ENCODE results near the gene PRDM5. TPM values are rescaled to one million over a fixed set of nuclear protein-coding genes. Genes with fewer than 3 reads are reported as not detected.
A peak's percentile ranks its signal among the peaks of the same experiment; 100 is the strongest.

Gene PRDM5
- total RNA-seq, 1 donor from 2014 or later: 0.23 TPM

- DNase-seq (ENCODE audit: low spot score) (no peak), ATAC-seq (peak; percentile 75)
Measured at GRCh38 chr4:120718979-120719566, 203.5 kb downstream of the PRDM5 start.

DNA sequence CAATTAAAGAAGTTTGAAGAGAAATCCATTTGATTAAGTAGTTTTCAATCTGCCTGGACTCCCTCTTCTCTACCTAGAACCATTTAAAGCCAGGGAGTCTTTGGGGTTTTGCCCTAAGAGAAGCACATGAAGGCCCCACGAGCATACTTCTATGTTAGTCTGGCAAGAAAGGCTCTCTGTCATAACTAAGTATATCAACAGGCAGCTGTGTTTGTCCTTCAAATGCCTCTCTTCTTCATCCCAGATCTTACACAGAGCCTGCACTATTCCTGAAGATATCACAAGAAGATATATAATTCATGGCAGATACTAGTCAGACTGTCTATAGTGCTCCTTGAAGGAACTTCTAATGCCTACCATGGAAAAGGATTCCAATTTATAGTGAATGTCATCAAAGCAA lies 206.2 kb downstream of the PRDM5 start:
- ATAC-seq (no peak), DNase-seq (ENCODE audit: low spot score) (no peak)

GRCh38 chr4:120714417-120715010 lies 208.0 kb downstream of the PRDM5 start:
- DNase-seq (ENCODE audit: low spot score): no peak
- ATAC-seq: no peak

DNA sequence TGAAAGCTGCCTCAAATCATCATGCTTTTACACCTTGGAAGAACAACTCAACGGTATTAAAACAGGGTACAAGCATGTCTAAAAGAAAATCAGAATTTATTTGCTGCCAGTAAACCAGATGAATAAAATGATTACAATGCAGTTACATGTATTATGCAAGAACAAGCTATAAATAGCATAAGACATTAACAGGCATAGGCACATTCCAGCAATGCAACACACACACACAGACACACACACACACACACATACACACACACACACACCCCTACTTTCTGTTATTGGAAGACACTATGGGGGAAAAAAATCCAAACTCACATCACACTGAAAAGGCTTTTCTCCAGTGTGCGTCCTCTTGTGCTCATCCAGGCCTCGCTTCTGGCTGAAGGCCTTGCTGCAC lies 212.5 kb downstream of the PRDM5 start:
- DNase-seq (ENCODE audit: low spot score) (no peak), ATAC-seq (no peak)

DNA sequence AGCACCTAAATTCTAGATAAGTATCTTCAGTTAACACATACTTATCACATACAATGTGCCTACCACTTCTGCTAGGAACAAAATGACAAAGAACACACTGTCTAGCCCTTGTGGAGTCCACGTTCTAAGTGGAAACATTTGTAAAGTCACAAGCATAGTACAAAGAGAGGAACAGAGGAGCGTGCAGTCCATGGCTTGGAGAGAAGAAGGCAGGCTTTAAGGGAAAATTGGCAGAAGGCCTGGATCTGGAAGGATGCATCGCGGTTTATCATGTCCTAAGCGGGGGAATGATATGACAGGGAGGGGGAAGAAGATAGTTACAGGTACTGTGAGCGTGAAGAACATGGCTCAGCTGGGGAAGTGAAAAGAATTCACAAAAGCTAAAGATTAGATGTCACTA lies 218.0 kb downstream of the PRDM5 start:
- no peak for DNase-seq (ENCODE audit: low spot score)
- no peak for ATAC-seq

- DNase-seq (ENCODE audit: low spot score) (no peak), ATAC-seq (no peak)
Measured at GRCh38 chr4:120703908-120704307, 218.6 kb downstream of the PRDM5 start.

DNA sequence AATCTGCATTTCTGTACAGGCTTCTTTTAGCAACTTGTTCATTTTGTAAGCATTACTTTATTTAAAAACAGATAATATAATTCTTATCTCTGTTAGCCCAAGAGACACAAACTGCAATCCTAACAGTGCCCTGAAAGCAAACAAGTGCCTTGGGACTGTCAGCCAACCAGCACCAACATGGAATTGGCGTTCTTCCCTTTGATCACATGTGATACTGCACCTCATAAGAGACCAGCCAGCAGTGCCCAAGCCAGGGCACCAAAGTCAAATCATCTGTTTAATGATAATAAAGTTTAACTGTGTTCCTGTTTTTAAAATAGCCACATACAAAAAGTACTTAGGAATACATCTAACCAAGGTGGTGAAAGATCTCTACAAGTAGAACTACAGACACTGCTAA lies 223.2 kb downstream of the PRDM5 start:
- ATAC-seq: no peak
- DNase-seq (ENCODE audit: low spot score): no peak

- no peak for ATAC-seq
- DNase-seq (ENCODE audit: low spot score): no peak
Measured at GRCh38 chr4:120694973-120695372, 227.6 kb downstream of the PRDM5 start.

DNA sequence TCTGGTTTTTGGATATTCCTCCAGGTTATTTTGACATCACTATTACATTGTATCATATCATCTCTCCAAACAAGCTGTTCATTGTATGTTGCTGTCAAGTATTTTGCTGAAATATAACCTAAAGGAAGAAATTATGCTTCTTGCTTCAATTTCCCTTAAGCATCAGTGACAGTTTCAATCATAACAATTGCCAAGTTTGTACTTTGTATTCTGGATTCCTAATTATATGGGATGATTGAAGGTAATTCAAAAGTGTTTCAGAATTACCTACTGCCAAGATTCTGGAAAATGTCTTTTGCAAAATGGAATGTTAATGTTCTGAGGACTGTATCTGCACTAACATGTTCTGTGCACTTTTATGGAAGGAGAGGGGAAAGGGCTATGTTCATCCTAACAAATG lies 228.7 kb downstream of the PRDM5 start:
- DNase-seq (ENCODE audit: low spot score) (no peak), ATAC-seq (no peak)

DNA sequence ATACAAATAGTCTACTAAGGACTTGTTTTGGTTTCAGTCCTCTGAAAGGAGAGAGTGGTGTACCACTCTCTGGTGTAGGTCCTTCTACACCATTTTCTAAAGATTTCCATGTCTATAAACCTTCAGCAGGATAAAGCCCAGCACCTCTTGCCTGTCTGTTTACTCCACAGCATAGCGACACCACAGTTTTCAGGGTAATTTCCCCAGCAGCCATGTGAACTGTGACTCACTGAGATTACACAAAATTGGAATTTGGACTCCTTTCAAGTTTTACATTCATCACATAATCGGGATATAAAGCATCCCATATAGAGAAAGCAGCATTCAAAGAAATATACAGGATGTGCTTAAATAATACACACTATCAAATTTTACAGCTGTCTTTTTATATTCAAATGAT lies 229.6 kb downstream of the PRDM5 start:
- ATAC-seq (no peak), DNase-seq (ENCODE audit: low spot score) (no peak)

DNA sequence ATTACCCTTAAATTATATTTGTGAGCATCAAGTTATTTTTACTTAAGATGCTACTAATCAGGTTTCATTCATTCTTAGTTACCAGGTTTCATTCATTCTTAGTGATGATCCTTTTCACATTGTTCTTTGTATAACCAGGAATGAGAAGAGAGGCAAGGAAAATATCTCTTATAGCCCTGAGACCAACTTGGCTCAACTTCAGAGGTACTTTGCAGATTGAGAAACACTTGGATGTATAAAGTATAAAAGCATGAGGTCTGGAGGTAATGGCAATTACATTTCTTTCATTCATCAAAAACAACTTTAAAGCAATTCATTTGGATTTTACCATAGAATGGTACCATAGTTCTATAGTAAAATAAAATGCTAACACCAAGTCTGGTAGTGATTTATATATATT lies 231.0 kb downstream of the PRDM5 start:
- no peak for ATAC-seq
- no peak for DNase-seq (ENCODE audit: low spot score)

GRCh38 chr4:120691106-120691505 lies 231.4 kb downstream of the PRDM5 start:
- ATAC-seq: no peak

GRCh38 chr4:120688791-120689190 lies 233.7 kb downstream of the PRDM5 start:
- ATAC-seq: no peak
- DNase-seq (ENCODE audit: low spot score): no peak

More at GRCh38 chr4:120691106-120691505, 231.4 kb downstream of the PRDM5 start:
- DNase-seq (ENCODE audit: low spot score): no peak

- ATAC-seq (no peak), DNase-seq (ENCODE audit: low spot score) (no peak)
Measured at GRCh38 chr4:120685756-120686278, 236.7 kb downstream of the PRDM5 start.

GRCh38 chr4:120683897-120684540 lies 238.5 kb downstream of the PRDM5 start:
- DNase-seq (ENCODE audit: low spot score): no peak
- no peak for ATAC-seq

DNA sequence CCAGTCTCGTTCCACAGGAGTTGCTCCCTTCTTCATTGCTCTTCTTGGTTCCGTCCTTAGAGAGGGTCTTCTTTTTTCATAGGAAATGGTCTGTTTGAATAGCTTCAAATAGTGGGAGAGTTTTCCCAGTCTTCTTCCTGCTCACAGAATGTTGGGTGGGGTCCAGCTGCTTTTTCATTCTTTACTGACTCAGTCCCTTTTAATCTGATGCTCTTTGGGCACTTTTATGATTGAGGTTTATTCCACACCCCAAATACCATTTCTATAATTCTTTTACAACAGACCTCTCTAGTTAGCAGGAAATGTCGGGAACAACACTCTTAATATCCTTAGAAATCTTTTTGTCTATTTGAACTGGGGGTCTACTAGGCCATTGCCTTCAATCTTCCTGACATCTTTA lies 239.5 kb downstream of the PRDM5 start:
- DNase-seq (ENCODE audit: low spot score) (no peak), ATAC-seq (no peak)

GRCh38 chr4:120680647-120681228 lies 241.8 kb downstream of the PRDM5 start:
- ATAC-seq: no peak
- DNase-seq (ENCODE audit: low spot score): no peak

DNA sequence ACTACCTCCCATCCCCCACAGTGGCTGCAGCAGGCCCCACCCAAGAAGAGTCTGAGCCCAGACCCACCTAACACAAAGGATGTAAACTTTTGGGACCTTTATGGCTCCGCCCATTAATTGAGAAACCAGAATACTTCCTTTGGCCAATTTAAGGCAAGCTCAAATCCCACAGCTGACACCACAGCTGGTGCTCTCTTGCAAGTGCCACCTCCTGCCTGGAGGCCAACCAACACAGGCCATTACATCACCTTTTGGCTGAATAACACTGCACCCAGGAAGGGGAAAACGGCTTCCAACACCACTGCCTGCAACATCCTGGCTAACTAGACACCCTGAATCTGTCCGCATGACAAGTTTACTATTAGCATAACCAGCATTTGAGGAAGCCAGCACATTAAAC lies 248.8 kb downstream of the PRDM5 start:
- no peak for DNase-seq (ENCODE audit: low spot score)
- no peak for ATAC-seq

DNA sequence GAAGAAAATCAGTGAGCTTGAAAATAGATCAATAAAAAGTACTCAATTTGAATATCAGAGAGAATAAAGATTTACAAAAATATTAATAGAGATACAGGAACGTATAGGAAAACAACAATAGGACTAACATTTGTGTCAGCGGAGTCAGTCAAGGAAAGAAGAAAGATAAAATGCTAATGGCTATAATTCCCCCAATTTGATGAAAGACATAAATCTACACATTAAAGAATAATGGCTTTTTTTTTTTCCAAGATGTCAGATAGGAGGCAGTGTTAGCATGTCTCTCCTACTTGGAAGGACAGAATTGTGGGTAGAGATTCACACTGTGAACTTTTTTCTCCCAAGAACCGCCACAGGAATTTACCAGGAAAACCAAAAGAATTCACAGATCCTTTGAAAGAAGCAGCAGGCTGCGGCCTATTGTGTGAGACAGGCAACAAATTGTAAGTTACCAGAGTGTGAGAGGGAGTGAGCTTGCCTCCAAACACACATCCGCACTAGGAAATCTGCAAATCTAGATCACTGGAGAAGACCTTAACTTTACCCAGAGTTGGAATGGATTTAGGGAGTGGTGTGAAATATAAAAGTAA lies 249.9 kb downstream of the PRDM5 start:
- ATAC-seq (no peak), DNase-seq (ENCODE audit: low spot score) (no peak)

GRCh38 chr4:120672076-120672475 lies 250.4 kb downstream of the PRDM5 start:
- no peak for DNase-seq (ENCODE audit: low spot score)
- no peak for ATAC-seq

DNA sequence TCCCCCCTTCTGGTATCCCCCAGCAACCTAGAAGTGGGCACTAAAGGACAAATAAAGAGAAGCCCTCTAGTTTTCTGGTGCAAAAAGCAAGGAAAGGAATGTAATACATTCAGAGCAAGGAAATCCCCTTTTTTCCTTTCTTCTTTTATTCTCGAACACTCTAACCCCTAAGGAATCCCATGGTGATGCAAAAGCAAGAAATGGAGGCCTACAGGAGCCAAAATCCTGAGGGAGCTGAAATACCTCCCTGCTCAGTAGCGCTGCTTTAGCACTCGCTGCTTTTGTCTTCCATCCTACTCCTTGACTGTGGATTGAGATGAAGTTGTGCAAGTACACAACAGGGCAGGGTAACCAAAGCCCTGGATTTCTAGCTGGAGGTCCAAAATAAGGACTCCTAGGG lies 251.0 kb downstream of the PRDM5 start:
- no peak for ATAC-seq

DNA sequence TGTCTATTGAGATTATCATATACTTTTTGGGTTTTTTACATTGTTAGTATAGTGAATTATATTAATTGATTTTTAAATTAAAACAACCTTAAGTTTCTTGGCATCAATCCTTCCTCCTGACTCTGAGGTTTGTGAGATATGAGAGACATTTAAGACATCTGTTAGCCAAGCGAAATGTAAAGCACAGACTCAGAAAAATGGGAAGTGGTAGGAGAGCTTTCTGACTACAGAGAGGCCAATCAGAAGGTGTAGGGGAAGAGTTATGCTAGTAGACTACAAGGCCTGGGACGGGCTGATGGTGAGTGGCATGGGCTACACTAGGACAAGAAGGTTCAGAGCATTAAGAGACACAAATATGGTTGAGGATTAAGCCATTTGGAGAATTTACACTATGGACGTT lies 255.4 kb downstream of the PRDM5 start:
- DNase-seq (ENCODE audit: low spot score) (no peak), ATAC-seq (no peak)

More for the DNA sequence above, 251.0 kb downstream of the PRDM5 start:
- DNase-seq (ENCODE audit: low spot score): no peak
